GM19328 (cell line): Measurements from ENCODE around the gene CCDC175.

ENCODE experiments used
- ATAC-seq: cut with Tn5 transposase; IDR thresholded peaks from one replicate; pipeline ENCODE4 v1.9.1; 2021; ENCODE audit warnings: mild to moderate bottlenecking, moderate library complexity; ENCODE audit not compliant: unreplicated experiment

Gene CCDC175

DNA sequence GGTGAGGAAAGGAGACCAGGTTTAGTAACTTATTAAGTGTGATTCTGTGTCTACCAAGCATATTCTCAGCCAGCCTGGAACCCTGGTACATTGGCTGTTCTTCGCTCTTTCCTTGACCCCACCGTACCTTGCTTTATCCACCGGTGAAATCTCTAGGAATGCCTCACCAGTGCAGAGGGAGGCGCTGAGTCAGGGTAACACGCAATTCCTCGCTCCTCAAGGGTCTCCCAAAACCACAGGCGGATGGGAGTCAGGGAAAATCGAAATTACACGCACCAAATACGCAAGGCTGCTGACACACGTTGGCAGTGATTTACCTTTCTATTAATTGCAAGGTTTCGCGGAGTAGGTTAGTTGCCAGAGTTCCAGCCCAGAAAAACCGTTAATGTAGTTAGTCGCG is 93.2 kb downstream of the CCDC175 start:
- ATAC-seq: no peak

- no peak for ATAC-seq
Observed at GRCh38 chr14:59482541-59483331, 93.9 kb downstream of the CCDC175 start.

GRCh38 chr14:59481871-59482540 is 94.6 kb downstream of the CCDC175 start:
- ATAC-seq: no peak

DNA sequence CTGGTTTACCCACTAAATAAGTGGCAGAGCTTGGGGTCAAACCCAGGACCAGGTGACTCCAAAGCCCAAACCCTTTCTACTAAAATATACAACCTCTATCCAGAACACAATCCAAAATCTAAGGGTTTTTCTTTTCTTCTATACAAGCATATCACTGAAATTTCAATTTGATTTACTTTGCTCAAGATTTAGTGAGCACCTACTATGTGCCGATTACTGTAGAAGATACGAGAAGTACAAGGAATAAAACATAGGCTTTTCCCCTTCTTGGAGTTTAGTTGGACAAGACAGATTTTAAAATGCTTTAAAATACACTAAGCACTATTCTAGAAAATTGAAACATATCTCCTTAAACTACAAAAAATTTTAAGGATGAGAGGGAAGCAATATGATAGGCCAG is 95.2 kb downstream of the CCDC175 start:
- ATAC-seq: no peak

- no peak for ATAC-seq
Observed at GRCh38 chr14:59480166-59480565, 96.4 kb downstream of the CCDC175 start.

GRCh38 chr14:59478540-59478939 is 98.1 kb downstream of the CCDC175 start:
- no peak for ATAC-seq

GRCh38 chr14:59475709-59476108 is 100.9 kb downstream of the CCDC175 start:
- no peak for ATAC-seq

- ATAC-seq: no peak
Observed at GRCh38 chr14:59474172-59474571, 102.4 kb downstream of the CCDC175 start.

- peak; percentile 28 for ATAC-seq
Observed at GRCh38 chr14:59465316-59466135, 111.1 kb downstream of the CCDC175 start, which contains the start of gene GPR135. Gene GPR135, minus strand, starts transcription at chr14:59465380. Its CDS starts 154 bp downstream, at chr14:59465226.

DNA sequence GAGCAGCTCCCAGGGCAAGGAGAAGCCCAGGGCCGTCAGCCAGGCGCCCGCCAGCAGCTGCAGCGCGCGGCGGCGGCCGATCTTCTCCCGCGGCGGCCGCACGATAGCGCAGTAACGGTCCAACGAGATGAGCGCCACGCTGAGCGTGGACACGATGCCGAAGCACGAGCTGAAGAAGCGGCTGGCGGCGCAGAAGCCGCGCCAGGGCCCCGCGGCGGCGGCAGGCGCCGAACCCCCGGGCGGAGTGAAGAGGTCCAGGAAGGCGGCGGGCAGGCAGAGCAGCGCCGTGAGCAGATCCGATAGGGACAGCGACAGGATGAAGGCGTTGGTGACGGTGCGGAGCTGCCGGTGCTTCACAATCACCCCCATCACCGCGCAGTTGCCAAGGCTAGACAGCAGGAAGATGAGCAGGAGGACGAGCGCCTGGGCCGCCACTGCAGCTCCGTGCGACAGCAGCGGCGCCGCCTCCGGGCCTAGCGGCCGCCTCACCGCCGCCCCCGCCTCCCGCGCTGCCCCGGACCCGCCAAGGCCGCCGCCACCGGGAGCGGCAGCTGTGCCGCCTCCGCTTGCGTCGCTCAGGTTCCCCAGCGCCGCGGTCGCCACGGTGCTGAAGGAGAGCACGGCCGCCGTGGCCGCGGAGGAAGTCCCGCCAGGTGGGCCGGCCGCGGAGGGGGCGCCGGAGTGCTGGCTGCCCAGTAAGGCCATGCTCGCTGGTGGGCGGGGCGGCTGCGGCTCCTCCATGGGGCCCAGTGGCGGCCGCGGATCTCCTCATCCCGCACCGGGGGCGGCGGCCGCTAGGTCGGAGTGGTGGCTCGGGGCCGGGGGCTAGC is 111.9 kb downstream of the CCDC175 start:
- ATAC-seq: peak; percentile 66

GRCh38 chr14:59463787-59464485 is 112.7 kb downstream of the CCDC175 start:
- peak; percentile 19 for ATAC-seq

DNA sequence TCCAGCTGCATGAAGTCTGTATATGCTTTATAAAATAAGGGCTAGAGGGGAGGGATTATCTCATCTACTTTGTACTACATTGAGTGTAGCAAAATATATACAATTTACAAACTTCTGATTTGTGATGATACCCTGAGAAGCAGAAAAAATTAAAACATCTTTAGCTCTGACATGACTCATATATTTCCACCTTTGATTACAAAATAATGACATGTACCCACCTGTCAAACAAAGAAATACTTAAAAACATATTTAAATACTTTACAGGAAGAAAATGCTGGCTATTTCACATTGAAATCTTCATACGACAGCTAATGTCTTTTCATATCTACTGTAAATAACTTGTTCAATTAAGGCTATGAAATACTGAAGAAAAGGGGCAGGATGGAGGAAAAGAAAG is 114.7 kb downstream of the CCDC175 start:
- no peak for ATAC-seq

- no peak for ATAC-seq
Observed at GRCh38 chr14:59460378-59460777, 116.2 kb downstream of the CCDC175 start.

- no peak for ATAC-seq
Observed at GRCh38 chr14:59458486-59458885, 118.1 kb downstream of the CCDC175 start.

- ATAC-seq: no peak
Observed at GRCh38 chr14:59455411-59455810, 121.2 kb downstream of the CCDC175 start.
